T-cell (primary cell): Measurements from ENCODE around the gene KLHDC10. TPM values are rescaled to one million over a fixed set of nuclear protein-coding genes. Genes with fewer than 3 reads are reported as not detected.
"Not testable (repeated sequence)": the region's sequence is repeated elsewhere in the genome, so short reads cannot be mapped to it uniquely, and the experiment has no call there.

Source experiments
- ATAC-seq, 4 experiments: fragments of 200-7000 bp in 3 of 4; fragments of 150-1000 bp in 1 of 4; cut with Tn5 transposase; replicated peaks in 1 of 4; 1 replicate in 3 of 4; 2 replicates in 1 of 4; pipeline ENCODE4 v1.10.0; 2021; ENCODE audit warnings: moderate library complexity in 3 of 4, mild to moderate bottlenecking in 2 of 4, moderate number of reproducible peaks in 1 of 4
- CTCF ChIA-PET, 2 donors: fragments of 300-600 bp; sonication (Branson Sonifier 250); formaldehyde crosslinking; loops; one replicate each; lab custom pipeline; 2022; ENCODE audit warnings: antibody characterized with exemption in 2 of 2; lab: Charles Lee
- POLR2A ChIA-PET, 2 donors: fragments of 300-600 bp; sonication (Branson Sonifier 250); formaldehyde crosslinking; loops; one replicate each; lab custom pipeline; 2022; ENCODE audit warnings: antibody characterized with exemption in 2 of 2; lab: Charles Lee
- DNase-seq, 35 experiments: peaks; one replicate each; pipeline versions ENCODE4 v3.0.0 to v3.0.0-alpha.2; 2013 to 2023
- H3K27ac ChIP-seq: one replicate; pipeline ENCODE4 v1.5.1; 2013; ENCODE audit warnings: low read length
- H3K27me3 ChIP-seq, 2 experiments: replicated peaks in 1 of 2; 1 replicate in 1 of 2; 2 replicates in 1 of 2; pipeline versions ENCODE4 v1.6.1 to v1.7.0; 2013; ENCODE audit warnings: low read length in 1 of 2, mixed read lengths in 1 of 2; ENCODE audit not compliant: control insufficient read depth in 2 of 2, insufficient read depth in 2 of 2; ENCODE audit errors: extremely low read depth in 1 of 2
- H3K36me3 ChIP-seq, 2 donors: 1 replicate in 1 of 2; 2 replicates in 1 of 2; pipeline versions ENCODE4 v1.6.1 to v1.7.0; 2013; ENCODE audit warnings: low read length in 1 of 2; ENCODE audit not compliant: control insufficient read depth in 2 of 2, insufficient read depth in 1 of 2; ENCODE audit errors: extremely low read depth in 1 of 2
- H3K4me1 ChIP-seq, 2 experiments: 1 replicate in 1 of 2; 2 replicates in 1 of 2; pipeline versions ENCODE4 v1.6.1 to v1.7.0; 2013; ENCODE audit warnings: low read length in 2 of 2, mixed read lengths in 1 of 2; ENCODE audit not compliant: insufficient read depth in 2 of 2, control insufficient read depth in 1 of 2; ENCODE audit errors: extremely low read depth in 1 of 2
- H3K4me3 ChIP-seq, 2 donors: 1 replicate in 1 of 2; 2 replicates in 1 of 2; pipeline versions ENCODE4 v1.5.1 to v1.7.0; 2013; ENCODE audit warnings: mild to moderate bottlenecking in 2 of 2, low read length in 1 of 2, moderate library complexity in 1 of 2; ENCODE audit not compliant: control insufficient read depth in 1 of 2; ENCODE audit errors: extremely low read depth in 1 of 2
- H3K9me3 ChIP-seq: 2 replicates; pipeline ENCODE4 v1.7.0; 2013
- H3K27ac Mint-ChIP-seq, 2 donors: one replicate each; pipeline ENCODE4 v1.8.0; 2020 to 2021; ENCODE audit warnings: mild to moderate bottlenecking in 2 of 2, mixed read lengths in 2 of 2
- H3K27me3 Mint-ChIP-seq, 2 donors: one replicate each; pipeline ENCODE4 v1.8.0; 2021 to 2022; ENCODE audit warnings: mixed read lengths in 2 of 2
- H3K36me3 Mint-ChIP-seq: one replicate; pipeline ENCODE4 v1.8.0; 2021; ENCODE audit warnings: mixed read lengths
- H3K4me1 Mint-ChIP-seq, 3 donors: one replicate each; pipeline ENCODE4 v1.8.0; 2020 to 2022; ENCODE audit warnings: mixed read lengths in 3 of 3, mild to moderate bottlenecking in 1 of 3
- H3K4me3 Mint-ChIP-seq, 3 donors: one replicate each; pipeline ENCODE4 v1.8.0; 2020 to 2022; ENCODE audit warnings: mild to moderate bottlenecking in 3 of 3, mixed read lengths in 3 of 3, moderate library complexity in 3 of 3
- H3K9me3 Mint-ChIP-seq, 3 donors: one replicate each; pipeline ENCODE4 v1.8.0; 2020 to 2022; ENCODE audit warnings: mixed read lengths in 3 of 3
- WGBS: methylation state at CpG from one replicate; pipeline ENCODE4 v1.1.5; 2013; ENCODE audit warnings: missing lambda C conversion rate; ENCODE audit not compliant: insufficient coverage; 5-methylcytosine and 5-hydroxymethylcytosine counted together
- total RNA-seq, 35 experiments: library from RNA in 6 of 35; stranded (reverse) in 6 of 35; fragments of 120-200 nt in 1 of 35; gene quantifications; one replicate each; pipeline versions ENCODE4 v1.2.1 to v1.2.4 and lab custom pipeline; 2013 to 2026

Gene KLHDC10
- total RNA-seq, 5 donors from 2014 or later (not counting 1 experiment from before 2014, with no cell fraction given): 15.2 to 20.5 (median 16.4) TPM

DNA sequence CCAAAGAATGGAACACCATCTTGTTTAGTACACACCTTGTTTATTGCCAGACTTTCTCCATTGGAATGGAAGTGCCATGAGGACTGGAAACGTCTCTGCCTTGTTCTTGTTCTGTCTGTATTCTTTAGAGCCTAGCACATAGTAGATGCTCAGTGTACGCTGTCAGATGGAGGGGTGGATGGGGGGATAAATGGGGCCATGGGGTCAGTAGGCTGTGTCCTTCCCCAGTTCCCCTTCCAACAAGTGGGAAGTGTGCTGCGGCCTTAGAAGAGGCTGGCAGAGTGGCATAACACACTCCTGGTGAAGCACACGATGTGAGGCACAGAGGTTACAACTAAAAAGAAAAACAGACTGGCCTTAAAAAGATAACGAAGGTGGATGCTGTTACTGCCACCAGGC lies 73.0 kb downstream of the KLHDC10 start:
- POLR2A ChIA-PET: no interaction called here
- 91% methylated on average over 3 of the region's 5 CpGs for WGBS
- Mint-ChIP-seq H3K4me1 (peaks cover 10 to 26% (median 12%) of the 10 kb centered on the region in 3 donors), H3K4me3 (peak overlapping the region in 1 of 3 donors; percentile 80), H3K27me3 (no peaks in the 10 kb centered on the region), H3K27ac (no peak overlapping the region), H3K36me3 (peaks cover 5% of the 10 kb centered on the region), H3K9me3 (no peaks in the 10 kb centered on the region)
- Histone ChIP-seq H3K27ac (no peak overlapping the region), H3K27me3 (peaks cover 0 to 6% of the 10 kb centered on the region in 2 experiments), H3K36me3 (no peaks in the 10 kb centered on the region), H3K9me3 (no peaks in the 10 kb centered on the region), H3K4me3 (no peak overlapping the region), H3K4me1 (peaks cover 0 to 17% of the 10 kb centered on the region in 2 experiments)
- DNase-seq: no peak
- CTCF ChIA-PET: no interaction called here
- no peak for ATAC-seq

GRCh38 chr7:130143986-130144311 lies 73.6 kb downstream of the KLHDC10 start:
- Histone ChIP-seq H3K27ac (no peak overlapping the region), H3K36me3 (no peaks in the 10 kb centered on the region), H3K9me3 (no peaks in the 10 kb centered on the region), H3K27me3 (peaks cover 0 to 6% of the 10 kb centered on the region in 2 experiments), H3K4me3 (no peak overlapping the region), H3K4me1 (peaks cover 0 to 17% of the 10 kb centered on the region in 2 experiments)
- no peak overlapping the region for H3K27ac Mint-ChIP-seq
- DNase-seq (no peak), ATAC-seq (no peak)
- H3K4me1 Mint-ChIP-seq: peaks cover 10 to 26% (median 12%) of the 10 kb centered on the region in 3 donors
- H3K4me3 Mint-ChIP-seq: no peak overlapping the region
- H3K27me3 Mint-ChIP-seq: no peaks in the 10 kb centered on the region
- H3K9me3 Mint-ChIP-seq: no peaks in the 10 kb centered on the region
- peaks cover 5% of the 10 kb centered on the region for H3K36me3 Mint-ChIP-seq
- POLR2A ChIA-PET: interaction anchor here in 1 of 2 donors (0.5 kb wide), 1 partner anchor 22 kb away, joined by 6 read pairs; no protein-coding TSS in a partner anchor
- CTCF ChIA-PET: no interaction called here
- no CpG with 5 or more reads among the region's 3 CpGs for WGBS

DNA sequence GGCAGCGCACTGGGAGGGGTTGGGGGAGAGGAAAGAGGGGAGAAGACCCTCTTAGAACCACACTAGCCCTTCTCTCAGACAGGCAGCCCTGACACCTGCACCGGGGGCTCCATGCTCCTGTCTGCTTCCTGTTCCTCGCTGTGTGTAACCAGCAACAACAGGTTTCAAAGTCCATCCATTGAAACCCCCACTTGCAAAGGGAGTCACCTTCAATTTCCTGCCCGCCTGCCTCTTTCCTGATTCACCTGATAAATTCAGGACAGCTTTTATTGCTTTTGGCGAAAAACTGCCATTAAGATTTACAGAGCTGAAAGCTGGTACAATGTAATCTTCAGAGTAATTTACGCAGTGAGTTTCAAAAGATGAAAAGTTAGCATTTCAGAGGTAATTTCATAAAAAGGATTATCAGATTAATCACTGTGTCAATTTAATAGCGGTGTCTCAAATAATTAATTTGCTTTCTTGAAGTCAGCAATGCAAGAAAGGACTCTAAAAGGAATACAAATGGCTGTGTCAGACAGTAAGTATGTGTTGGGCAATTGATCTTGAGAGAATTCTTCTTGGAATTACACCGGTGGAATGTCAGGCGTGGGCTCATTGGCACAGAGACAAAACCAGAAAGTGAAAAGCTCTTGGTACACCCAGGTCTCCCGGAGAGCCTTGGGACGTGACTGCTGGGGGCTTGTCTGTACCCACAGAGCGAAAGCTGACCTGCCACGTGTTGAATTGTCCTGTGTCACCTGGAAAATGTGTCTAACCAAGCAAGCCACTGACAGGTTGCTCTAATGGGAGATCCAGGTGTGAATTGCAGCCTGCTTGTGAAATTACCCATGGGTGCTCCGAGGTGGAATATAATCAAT lies 74.2 kb downstream of the KLHDC10 start:
- H3K9me3 Mint-ChIP-seq: no peaks in the 10 kb centered on the region
- peaks cover 0 to 17% of the 10 kb centered on the region in 2 experiments for H3K4me1 ChIP-seq
- H3K36me3 Mint-ChIP-seq: peaks cover under 1% of the 10 kb centered on the region
- CTCF ChIA-PET: no interaction called here
- no peaks in the 10 kb centered on the region for H3K36me3 ChIP-seq
- no peaks in the 10 kb centered on the region for H3K27me3 Mint-ChIP-seq
- no peak for DNase-seq
- POLR2A ChIA-PET: no interaction called here
- no peaks in the 10 kb centered on the region for H3K9me3 ChIP-seq
- peaks cover 0 to 10% of the 10 kb centered on the region in 2 experiments for H3K27me3 ChIP-seq
- 81% methylated on average over 8 of the region's 14 CpGs for WGBS
- H3K4me3 Mint-ChIP-seq: no peak overlapping the region
- peaks cover 8 to 26% (median 10%) of the 10 kb centered on the region in 3 donors for H3K4me1 Mint-ChIP-seq
- ATAC-seq: no peak
- H3K27ac Mint-ChIP-seq: no peak overlapping the region
- H3K27ac ChIP-seq: no peak overlapping the region
- H3K4me3 ChIP-seq: no peak overlapping the region

GRCh38 chr7:130145424-130146100 lies 75.2 kb downstream of the KLHDC10 start:
- no peak overlapping the region for H3K27ac Mint-ChIP-seq

DNA sequence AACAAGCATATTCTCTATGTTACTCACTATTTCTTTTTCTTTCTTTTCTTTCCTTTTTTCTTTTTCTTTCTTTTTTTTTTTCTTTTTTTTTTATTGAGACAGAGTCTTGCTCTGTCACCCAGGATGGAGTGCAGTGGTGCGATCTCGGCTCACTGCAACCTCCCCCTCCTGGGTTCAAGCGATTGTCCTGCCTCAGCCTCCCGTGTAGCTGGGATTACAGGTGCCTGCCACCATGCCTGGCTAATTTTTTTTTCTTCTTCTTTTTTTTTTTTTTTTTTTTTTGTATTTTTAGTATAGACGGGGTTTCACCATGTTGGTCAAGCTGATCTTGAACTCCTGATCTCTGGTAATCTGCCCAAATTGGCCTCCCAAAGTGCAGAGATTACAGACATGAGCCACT lies 75.8 kb downstream of the KLHDC10 start:
- no CpG with 5 or more reads among the region's 5 CpGs for WGBS
- H3K27ac Mint-ChIP-seq, H3K9me3 ChIP-seq, H3K36me3 Mint-ChIP-seq, H3K4me3 ChIP-seq, ATAC-seq, POLR2A ChIA-PET, CTCF ChIA-PET, DNase-seq, H3K27me3 Mint-ChIP-seq, H3K36me3 ChIP-seq, H3K4me3 Mint-ChIP-seq, H3K9me3 Mint-ChIP-seq, H3K27ac ChIP-seq: not testable (repeated sequence)
- Histone ChIP-seq H3K4me1 (peaks cover 0 to 11% of the 10 kb centered on the region in 2 experiments), H3K27me3 (peaks cover 0 to 15% of the 10 kb centered on the region in 2 experiments)
- peaks cover 7 to 19% (median 7%) of the 10 kb centered on the region in 3 donors for H3K4me1 Mint-ChIP-seq

More at GRCh38 chr7:130145424-130146100, 75.2 kb downstream of the KLHDC10 start:
- ChIA-PET POLR2A (no interaction called here), CTCF (no interaction called here)
- Histone ChIP-seq H3K27me3 (peaks cover 0 to 15% of the 10 kb centered on the region in 2 experiments), H3K36me3 (no peaks in the 10 kb centered on the region), H3K9me3 (no peaks in the 10 kb centered on the region), H3K27ac (no peak overlapping the region), H3K4me1 (peaks cover 0 to 17% of the 10 kb centered on the region in 2 experiments), H3K4me3 (no peak overlapping the region)
- ATAC-seq (no peak), DNase-seq (no peak)
- 89% methylated on average over 9 of the region's 14 CpGs for WGBS
- Mint-ChIP-seq H3K36me3 (no peaks in the 10 kb centered on the region), H3K4me1 (peaks cover 7 to 22% (median 10%) of the 10 kb centered on the region in 3 donors), H3K27me3 (no peaks in the 10 kb centered on the region), H3K4me3 (no peak overlapping the region), H3K9me3 (no peaks in the 10 kb centered on the region)

DNA sequence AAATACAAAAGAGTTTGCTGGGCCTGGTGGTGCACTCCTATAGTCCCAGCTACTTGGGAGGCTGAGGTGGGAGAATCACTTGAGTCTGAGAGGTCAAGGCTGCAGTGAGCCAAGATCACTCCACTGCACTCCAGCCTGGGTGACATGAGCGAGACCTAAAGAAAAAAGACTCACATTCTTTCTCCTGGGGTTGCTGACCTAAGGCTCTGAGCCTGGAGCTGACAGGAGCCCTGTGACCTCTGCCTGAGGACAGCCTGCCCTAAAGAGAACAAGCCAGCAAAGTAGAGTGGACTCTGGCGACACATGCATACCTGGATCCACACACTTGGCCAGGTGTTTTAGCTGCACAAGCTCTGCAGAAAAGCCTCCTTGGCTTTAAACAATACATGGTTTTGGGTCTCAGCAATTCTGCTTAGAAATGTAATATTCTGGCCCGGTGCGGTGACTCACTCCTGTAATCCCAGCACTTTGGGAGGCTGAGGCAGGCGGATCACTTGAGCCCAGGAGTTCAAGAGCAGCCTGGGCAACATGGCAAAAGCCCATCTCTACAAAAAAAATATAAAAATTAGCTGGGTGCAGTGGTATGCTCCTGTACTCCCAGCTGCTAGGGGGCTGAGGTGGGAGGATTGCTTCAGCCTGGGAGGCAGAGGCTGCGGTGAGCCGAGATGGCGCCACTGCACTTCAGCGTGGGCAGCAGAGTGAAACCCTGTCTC lies 76.5 kb downstream of the KLHDC10 start:
- DNase-seq (no peak), ATAC-seq (no peak)
- 100% methylated on average over 4 of the region's 9 CpGs for WGBS
- no peaks in the 10 kb centered on the region for H3K9me3 ChIP-seq
- no peak overlapping the region for H3K4me3 Mint-ChIP-seq
- H3K9me3 Mint-ChIP-seq: no peaks in the 10 kb centered on the region
- H3K36me3 ChIP-seq: no peaks in the 10 kb centered on the region
- H3K4me1 Mint-ChIP-seq: peaks cover 3 to 15% (median 4%) of the 10 kb centered on the region in 3 donors
- peaks cover 0 to 4% of the 10 kb centered on the region in 2 experiments for H3K4me1 ChIP-seq
- H3K4me3 ChIP-seq: no peak overlapping the region
- no peak overlapping the region for H3K27ac ChIP-seq
- H3K27ac Mint-ChIP-seq: no peak overlapping the region
- ChIA-PET POLR2A (no interaction called here), CTCF (no interaction called here)
- no peaks in the 10 kb centered on the region for H3K27me3 Mint-ChIP-seq
- H3K36me3 Mint-ChIP-seq: no peaks in the 10 kb centered on the region
- H3K27me3 ChIP-seq: peaks cover 0 to 22% of the 10 kb centered on the region in 2 experiments
